ENCODE data around the gene GPS1. TPM values are rescaled to one million over a fixed set of nuclear protein-coding genes. Genes with fewer than 3 reads are reported as not detected.

The GPS1 gene
- total and polyA plus RNA-seq, 9 of the 15 experiments (the other 6 are each of a cell fraction or from before 2014, with no cell fraction given): 3.1 to 167 (median 69.9) TPM

GRCh38 chr17:82105882-82106687, 54.4 kb downstream of the GPS1 start (continued):
- TF ChIP-seq ZBTB33 (CRISPR knock-in tag; IDR thresholded peaks at IDR 0.05) (0 out of 2 replicates have a peak, but pooled peaks have one; percentile 9), CTCF (IDR thresholded peaks at IDR 0.05 in 2 of 3, conservative IDR thresholded peaks at IDR 0.05 in 1 of 3; ENCODE audit: insufficient read depth in 2 of 3, low read depth in 1 of 3, low read length in 3 of 3) (peak; percentile 32 to 46 (median 45); a peak in 4 of 6 replicates), DEAF1 (CRISPR knock-in tag; IDR thresholded peaks at IDR 0.05) (0 out of 2 replicates have a peak, but pooled peaks have one; percentile 12), PKNOX1 (IDR thresholded peaks at IDR 0.05) (0 out of 2 replicates have a peak, but pooled peaks have one; percentile 15)

Measured in K562 (cell line).